PC-3 (cell line): ENCODE measurements around the gene SLC48A1. TPM values are rescaled to one million over a fixed set of nuclear protein-coding genes. Genes with fewer than 3 reads are reported as not detected.
A peak's percentile ranks its signal among the peaks of the same experiment; 100 is the strongest.

Experiments
- ATAC-seq: fragments of 200-7000 bp; cut with Tn5 transposase; 2 replicates; pipeline ENCODE4 v1.9.1; 2020; ENCODE audit warnings: mild to moderate bottlenecking, moderate library complexity
- BruUV-seq: library from RNA; stranded (reverse); fragments of 400-500 nt; replicated peaks from 2 replicates; lab custom pipeline; 2021; lab: Mats Ljungman, UMichigan
- CTCF ChIA-PET: fragments of 300-600 bp; sonication (Branson Sonifier 250); formaldehyde crosslinking; loops from one replicate; lab custom pipeline; 2022; ENCODE audit warnings: antibody characterized with exemption; lab: Charles Lee
- POLR2A ChIA-PET: fragments of 300-600 bp; sonication (Branson Sonifier 250); formaldehyde crosslinking; loops from one replicate; lab custom pipeline; 2022; ENCODE audit warnings: antibody characterized with exemption; ENCODE audit not compliant: unreplicated experiment; lab: Charles Lee
- DNase-seq: peaks from one replicate; pipeline ENCODE4 v3.0.0-alpha.2; 2015
- H2AFZ ChIP-seq: fragments of 300-600 bp; sonication (generic); 2 replicates; pipeline ENCODE4 v1.6.0; 2016; ENCODE audit warnings: antibody characterized with exemption, low read length
- H3F3A ChIP-seq: fragments of 300-600 bp; sonication (generic); one replicate; pipeline ENCODE4 v1.6.0; 2017; ENCODE audit warnings: antibody characterized with exemption, low read length, control low read depth, mild to moderate bottlenecking; ENCODE audit not compliant: unreplicated experiment
- H3K27ac ChIP-seq: fragments of 300-600 bp; sonication (generic); 2 replicates; pipeline ENCODE4 v1.5.1; 2016; ENCODE audit warnings: mild to moderate bottlenecking, low read length
- H3K27me3 ChIP-seq: fragments of 300-600 bp; sonication (generic); 2 replicates; pipeline ENCODE4 v1.6.1; 2016; ENCODE audit warnings: low read length, mixed read lengths
- H3K36me3 ChIP-seq: fragments of 300-600 bp; sonication (generic); 2 replicates; pipeline ENCODE4 v1.6.1; 2016; ENCODE audit warnings: low read depth, mixed run types, low read length, mixed read lengths
- H3K4me1 ChIP-seq: fragments of 300-600 bp; sonication (generic); 2 replicates; pipeline ENCODE4 v1.5.1; 2016; ENCODE audit warnings: low read length; ENCODE audit not compliant: insufficient read depth
- H3K4me2 ChIP-seq: fragments of 300-600 bp; sonication (generic); 2 replicates; pipeline ENCODE4 v1.6.0; 2016; ENCODE audit warnings: low read length
- H3K4me3 ChIP-seq: fragments of 300-600 bp; sonication (generic); 2 replicates; pipeline ENCODE4 v1.5.1; 2016; ENCODE audit warnings: mild to moderate bottlenecking, low read length, mixed read lengths
- H3K79me2 ChIP-seq: fragments of 300-600 bp; sonication (generic); 2 replicates; pipeline ENCODE4 v1.6.1; 2017; ENCODE audit warnings: low read length, mixed read lengths
- H3K9ac ChIP-seq: fragments of 300-600 bp; sonication (generic); 2 replicates; pipeline ENCODE4 v1.6.0; 2016; ENCODE audit warnings: mild to moderate bottlenecking, low read length
- H3K9me2 ChIP-seq: fragments of 300-600 bp; sonication (generic); replicated peaks from 2 replicates; pipeline ENCODE4 v1.6.1; 2016; ENCODE audit warnings: mixed run types, low read length, mixed read lengths
- H3K9me3 ChIP-seq: fragments of 300-600 bp; sonication (generic); 2 replicates; pipeline ENCODE4 v1.6.1; 2016; ENCODE audit warnings: low read length, mixed read lengths
- H4K20me1 ChIP-seq: fragments of 300-600 bp; sonication (generic); 2 replicates; pipeline ENCODE4 v1.6.1; 2016; ENCODE audit warnings: low read length, mixed read lengths
- EZH2 ChIP-seq: fragments of 300-600 bp; sonication (generic); IDR thresholded peaks from one replicate; pipeline ENCODE4 v1.6.1; 2017; ENCODE audit warnings: antibody characterized with exemption, mild to moderate bottlenecking, low read length; ENCODE audit not compliant: unreplicated experiment
- EZH2phosphoT487 ChIP-seq: fragments of 300-600 bp; sonication (generic); IDR thresholded peaks from 2 replicates; pipeline ENCODE4 v1.6.1; 2018; ENCODE audit warnings: mild to moderate bottlenecking, antibody characterized with exemption, low read length, borderline replicate concordance
- intact Hi-C: fragments of 100-400 bp; cut with micrococcal nuclease; formaldehyde crosslinking; loops from 2 replicates; pipeline ENCODE4 v1.9.0; 2023
- total RNA-seq: library from RNA; depleted of rRNA; stranded (reverse); fragments of >200 nt; gene quantifications from 2 replicates; pipeline ENCODE4 v1.2.3, GENCODE V29; 2014
- TF ChIP-seq, protein P1 (sequence below): fragments of 300-600 bp; sonication (generic); conservative IDR thresholded peaks from 2 replicates; pipeline ENCODE4 v1.5.1; 2017; ENCODE audit warnings: antibody characterized with exemption, low read depth, mild to moderate bottlenecking, low read length

The SLC48A1 gene
- total RNA-seq, 1 experiment from 2014 or later = 21.4 TPM

DNA sequence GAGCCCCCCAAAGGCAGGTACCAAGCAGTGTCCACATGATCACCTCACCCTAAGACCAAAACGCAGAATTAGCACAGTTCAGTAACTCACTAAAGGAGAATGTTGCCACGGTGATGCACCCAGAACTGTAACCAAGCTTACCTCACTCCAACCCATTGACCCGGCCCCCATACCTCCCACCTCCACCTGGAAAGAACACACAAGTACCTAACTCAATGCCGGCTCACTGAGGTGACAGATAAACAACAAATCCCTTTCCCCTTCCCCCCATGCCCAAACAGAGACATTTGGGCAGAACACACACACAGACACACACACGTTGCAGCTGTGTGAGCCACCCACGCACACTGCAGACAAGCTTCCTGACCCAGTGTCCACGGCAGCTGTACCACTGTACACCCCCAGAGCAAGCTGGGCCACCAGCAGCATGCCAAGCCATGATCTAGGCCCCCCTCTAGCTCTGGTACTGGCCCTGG is 15.6 kb upstream of the SLC48A1 start:
- Histone ChIP-seq H3K27me3 (no peaks in the 10 kb centered on the region), H3K36me3 (no peaks in the 10 kb centered on the region), H4K20me1 (no peaks in the 10 kb centered on the region), H3K4me3 (no peak overlapping the region), H3K9me3 (no peaks in the 10 kb centered on the region), H2AFZ (no peak overlapping the region), H3F3A (peaks cover 4% of the 10 kb centered on the region), H3K79me2 (no peaks in the 10 kb centered on the region), H3K9ac (no peak overlapping the region), H3K27ac (no peak overlapping the region), H3K4me1 (peaks cover 59% of the 10 kb centered on the region), H3K4me2 (no peak overlapping the region), H3K9me2 (no peaks in the 10 kb centered on the region)
- POLR2A ChIA-PET = no interaction called here
- intact Hi-C loops = no loop called here
- TF ChIP-seq, protein P1, sequence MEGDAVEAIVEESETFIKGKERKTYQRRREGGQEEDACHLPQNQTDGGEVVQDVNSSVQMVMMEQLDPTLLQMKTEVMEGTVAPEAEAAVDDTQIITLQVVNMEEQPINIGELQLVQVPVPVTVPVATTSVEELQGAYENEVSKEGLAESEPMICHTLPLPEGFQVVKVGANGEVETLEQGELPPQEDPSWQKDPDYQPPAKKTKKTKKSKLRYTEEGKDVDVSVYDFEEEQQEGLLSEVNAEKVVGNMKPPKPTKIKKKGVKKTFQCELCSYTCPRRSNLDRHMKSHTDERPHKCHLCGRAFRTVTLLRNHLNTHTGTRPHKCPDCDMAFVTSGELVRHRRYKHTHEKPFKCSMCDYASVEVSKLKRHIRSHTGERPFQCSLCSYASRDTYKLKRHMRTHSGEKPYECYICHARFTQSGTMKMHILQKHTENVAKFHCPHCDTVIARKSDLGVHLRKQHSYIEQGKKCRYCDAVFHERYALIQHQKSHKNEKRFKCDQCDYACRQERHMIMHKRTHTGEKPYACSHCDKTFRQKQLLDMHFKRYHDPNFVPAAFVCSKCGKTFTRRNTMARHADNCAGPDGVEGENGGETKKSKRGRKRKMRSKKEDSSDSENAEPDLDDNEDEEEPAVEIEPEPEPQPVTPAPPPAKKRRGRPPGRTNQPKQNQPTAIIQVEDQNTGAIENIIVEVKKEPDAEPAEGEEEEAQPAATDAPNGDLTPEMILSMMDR = no peak
- TF ChIP-seq EZH2 (no peak), EZH2phosphoT487 (no peak)
- ATAC-seq (no peak), DNase-seq (no peak)
- no TSS peak for BruUV-seq
- CTCF ChIA-PET = no interaction called here

DNA sequence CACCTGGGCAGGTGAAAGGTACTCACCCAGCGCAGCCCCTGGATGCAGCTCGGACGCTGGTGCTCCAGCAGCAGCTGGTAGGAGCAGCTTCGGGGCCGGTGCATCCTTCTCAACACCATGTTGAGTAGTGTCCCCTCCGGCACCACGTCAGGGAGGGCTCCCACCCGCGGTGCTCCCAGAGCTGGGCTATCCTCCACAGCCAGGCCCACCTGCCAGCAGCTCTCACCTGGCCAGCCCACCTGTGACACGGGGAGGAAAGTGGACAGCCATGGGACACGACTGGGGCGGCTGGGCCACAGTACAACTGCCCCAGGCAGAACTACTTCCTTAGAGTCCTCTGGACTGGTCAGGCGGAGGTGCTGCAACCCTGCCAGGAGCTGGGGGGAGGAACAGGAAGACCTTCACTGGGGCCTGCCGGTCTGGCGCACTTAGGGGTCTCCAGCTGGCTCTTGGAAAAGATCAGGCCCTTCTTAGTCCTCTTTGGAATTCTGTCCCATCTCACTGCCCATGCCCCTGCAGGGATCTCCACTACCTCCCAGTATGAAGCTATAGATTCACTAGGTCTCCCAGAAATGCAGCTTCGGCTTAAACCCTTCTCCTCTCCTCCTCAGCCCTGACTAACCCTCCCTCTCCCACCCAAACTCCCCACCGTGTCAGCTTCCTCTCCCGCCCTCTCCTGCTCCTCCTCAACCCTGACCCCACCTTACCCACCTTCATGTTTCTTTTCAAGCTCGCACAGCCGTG is 15.0 kb upstream of the SLC48A1 start:
- BruUV-seq = TSS peak; percentile 31
- DNase-seq (no peak), ATAC-seq (no peak; the same call in 1 of the 2 replicates)
- TF ChIP-seq EZH2 = no peak
- no peak for TF ChIP-seq EZH2phosphoT487
- TF ChIP-seq, protein P1 = no peak
- intact Hi-C loops = no loop called here
- Histone ChIP-seq H3K4me3 (peak overlapping the region; percentile 75), H3K9ac (peak overlapping the region; percentile 76), H3K36me3 (no peaks in the 10 kb centered on the region), H2AFZ (peak overlapping the region; percentile 78), H3K4me2 (peak overlapping the region; percentile 88), H3K4me1 (peaks cover 53% of the 10 kb centered on the region), H3F3A (peaks cover under 1% of the 10 kb centered on the region), H3K27ac (no peak overlapping the region), H4K20me1 (no peaks in the 10 kb centered on the region), H3K79me2 (no peaks in the 10 kb centered on the region), H3K9me2 (no peaks in the 10 kb centered on the region), H3K9me3 (no peaks in the 10 kb centered on the region), H3K27me3 (no peaks in the 10 kb centered on the region)
- CTCF ChIA-PET = interaction anchor here (0.6 to 2.3 kb wide), 4 partner anchors 9 to 1687 kb away, joined by 3 to 16 read pairs (median 8); no protein-coding TSS in a partner anchor
- POLR2A ChIA-PET = no interaction called here

DNA sequence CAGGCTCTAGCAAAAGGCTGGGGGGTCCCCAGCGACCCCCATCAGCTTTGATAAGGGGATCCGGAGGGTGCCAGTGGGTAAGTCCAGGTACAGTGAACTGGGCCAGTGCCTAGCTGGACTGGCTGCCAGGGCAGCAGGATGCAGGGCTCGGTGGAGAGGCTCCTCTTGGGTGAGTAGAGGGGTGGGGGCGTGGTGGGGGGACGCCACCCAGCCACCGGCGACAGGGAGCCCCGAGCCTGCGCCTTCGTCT is 14.5 kb upstream of the SLC48A1 start:
- intact Hi-C loops = no loop called here

More for the DNA sequence above, 14.5 kb upstream of the SLC48A1 start:
- no TSS peak for BruUV-seq
- TF ChIP-seq EZH2phosphoT487 (no peak), EZH2 (no peak)
- TF ChIP-seq, protein P1 = no peak
- H3K27me3 ChIP-seq = no peaks in the 10 kb centered on the region
- ChIA-PET CTCF (interaction anchor here (0.6 to 2.3 kb wide), 4 partner anchors 8 to 1687 kb away, joined by 3 to 16 read pairs (median 8); no protein-coding TSS in a partner anchor), POLR2A (interaction anchor here (0.6 kb wide), 1 partner anchor 52 kb away, joined by 4 read pairs; no protein-coding TSS in a partner anchor)
- peaks cover 48% of the 10 kb centered on the region for H3K4me1 ChIP-seq
- peak overlapping the region; percentile 75 for H3K4me3 ChIP-seq
- no peaks in the 10 kb centered on the region for H3K9me2 ChIP-seq
- H3K9me3 ChIP-seq = no peaks in the 10 kb centered on the region
- no peaks in the 10 kb centered on the region for H3F3A ChIP-seq
- no peak for ATAC-seq
- H3K9ac ChIP-seq = peak overlapping the region; percentile 76
- peak overlapping the region; percentile 78 for H2AFZ ChIP-seq
- peak overlapping the region; percentile 88 for H3K4me2 ChIP-seq
- H3K36me3 ChIP-seq = no peaks in the 10 kb centered on the region
- H4K20me1 ChIP-seq = no peaks in the 10 kb centered on the region
- peak overlapping the region; percentile 68 for H3K27ac ChIP-seq
- no peaks in the 10 kb centered on the region for H3K79me2 ChIP-seq
- no peak for DNase-seq
